Measurements from ENCODE around the gene ADAM22.

ADAM22 gene

DNA sequence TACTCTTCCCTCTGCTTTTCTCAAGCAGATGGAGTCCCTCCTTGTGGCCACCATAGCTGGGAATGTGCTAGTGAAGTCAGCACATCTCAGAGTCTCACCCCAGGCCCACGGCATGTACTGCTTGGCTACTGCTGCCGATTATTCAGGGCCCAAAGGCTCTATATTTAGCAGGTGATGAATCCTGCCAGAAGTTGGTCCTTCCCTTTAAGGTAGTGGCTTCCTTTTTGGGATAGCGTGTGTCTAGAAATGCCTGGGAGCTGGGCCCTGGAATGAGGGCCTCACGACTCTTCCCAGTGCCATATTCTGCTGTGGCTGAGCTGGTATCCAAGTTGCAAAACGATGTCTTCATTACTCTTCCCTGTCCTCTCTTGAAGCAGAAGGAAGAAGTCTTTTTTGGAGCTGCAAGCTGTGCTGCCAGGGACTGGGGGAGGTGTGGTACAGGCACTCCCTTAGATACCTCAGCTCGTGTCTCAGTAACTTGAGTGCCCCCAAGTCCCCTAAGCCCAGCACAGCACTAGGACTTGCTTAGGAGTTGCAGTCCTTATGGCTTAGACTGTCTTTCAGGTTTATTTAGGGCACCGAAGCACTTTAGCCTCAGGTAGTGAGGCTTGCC is 100.1 kb downstream of the ADAM22 start:
- in situ Hi-C loops (cut with MboI; ENCODE audit: low sequenced_read_pairs), result no loop called here

DNA sequence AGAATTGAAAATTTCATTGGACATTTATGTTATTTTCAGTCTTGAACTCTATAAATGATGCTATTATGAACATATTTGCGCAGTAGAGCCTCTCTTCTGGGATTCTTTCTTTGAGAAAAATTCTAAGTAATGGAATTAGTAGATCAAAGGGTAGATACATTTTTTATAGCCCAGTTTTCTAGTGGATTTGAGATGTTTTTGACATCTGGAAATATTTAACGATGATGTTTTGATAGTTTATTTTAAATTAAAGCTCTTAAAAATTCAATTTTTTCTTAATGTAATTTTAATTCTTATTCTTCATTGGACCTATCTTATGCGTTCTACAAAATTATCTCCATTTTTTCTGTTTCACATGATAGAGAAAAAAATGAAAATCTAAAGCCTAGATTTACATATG is 103.0 kb downstream of the ADAM22 start:
- in situ Hi-C loops (cut with MboI; ENCODE audit: low sequenced_read_pairs), result no loop called here

DNA sequence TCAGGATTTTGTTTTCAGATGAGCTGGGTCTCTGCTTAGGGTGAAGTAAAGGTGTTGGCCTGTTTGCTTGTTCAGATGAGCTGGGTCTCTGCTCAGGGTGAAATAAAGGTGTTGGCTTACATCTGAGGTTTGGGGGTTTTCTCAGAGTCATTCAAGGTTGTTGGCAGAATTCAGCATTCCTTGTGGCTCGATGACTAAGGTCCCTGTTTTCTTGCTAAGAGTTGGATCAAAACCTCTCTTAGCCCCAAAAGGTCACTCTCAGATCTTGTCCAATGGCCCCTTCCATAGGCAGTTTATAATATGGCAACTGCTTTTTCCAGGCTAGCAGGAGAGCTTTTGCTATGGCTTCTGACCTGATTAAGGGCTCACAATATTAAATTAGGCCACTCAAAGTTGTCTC is 106.6 kb downstream of the ADAM22 start:
- in situ Hi-C loops (cut with MboI; ENCODE audit: low sequenced_read_pairs), result no loop called here

DNA sequence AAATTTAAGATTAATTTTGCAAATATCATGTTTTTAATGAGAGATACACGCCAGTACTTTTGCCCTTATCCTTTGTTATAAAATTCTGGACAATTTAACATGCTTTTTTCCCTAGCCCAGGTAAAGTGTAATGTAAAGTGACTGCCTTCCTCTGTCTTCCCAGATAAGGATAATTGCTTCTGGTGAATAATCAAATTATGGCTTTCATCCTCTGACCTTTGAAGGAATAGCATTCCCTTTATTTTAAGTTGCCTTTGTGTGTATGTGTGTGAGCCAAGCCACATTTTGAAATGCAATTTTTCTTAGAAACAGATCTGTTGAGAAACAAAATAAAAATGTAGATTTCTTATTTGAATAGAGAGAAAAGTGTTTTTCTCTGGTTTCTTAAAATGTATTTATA is 107.5 kb downstream of the ADAM22 start:
- in situ Hi-C loops (cut with MboI; ENCODE audit: low sequenced_read_pairs), result no loop called here

DNA sequence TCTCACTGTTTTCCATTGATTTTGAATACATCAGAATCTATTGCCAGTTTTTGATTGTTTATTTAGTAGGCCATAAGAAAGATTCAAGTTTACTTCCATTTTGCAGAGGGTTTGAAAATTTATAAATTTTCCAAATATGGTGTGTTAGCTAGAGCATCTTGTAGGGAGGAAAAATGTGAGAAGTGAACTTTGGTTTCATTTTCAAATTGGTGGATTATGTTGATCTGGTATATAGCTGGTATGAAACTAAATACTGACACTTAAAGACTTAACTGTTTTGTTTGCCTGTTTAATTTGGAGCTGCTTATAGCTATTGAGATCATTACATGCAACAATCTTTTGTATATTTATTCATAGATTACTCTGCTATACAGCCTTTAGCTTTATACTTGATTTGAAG is 108.1 kb downstream of the ADAM22 start:
- in situ Hi-C loops (cut with MboI; ENCODE audit: low sequenced_read_pairs), result no loop called here

DNA sequence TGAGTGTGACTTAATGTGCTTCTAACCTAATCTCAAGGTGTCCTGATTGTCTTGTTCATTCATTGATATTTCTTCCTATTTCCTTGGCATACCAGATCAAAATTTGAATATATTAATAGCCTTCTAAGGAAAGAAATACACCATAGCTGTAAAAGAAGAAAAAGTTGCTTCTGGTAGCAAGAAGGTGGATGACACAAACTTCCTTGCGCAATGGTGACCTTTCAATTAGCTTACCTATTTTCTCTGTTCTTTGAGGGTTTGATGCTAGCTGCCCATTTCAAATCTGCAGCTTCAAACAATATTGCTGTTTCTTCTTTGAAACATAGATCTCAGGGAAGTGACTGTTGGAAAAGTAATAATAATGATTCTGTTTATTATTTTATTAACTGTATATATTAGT is 108.8 kb downstream of the ADAM22 start:
- in situ Hi-C loops (cut with MboI; ENCODE audit: low sequenced_read_pairs), result no loop called here

- in situ Hi-C loops (cut with MboI; ENCODE audit: low sequenced_read_pairs), result no loop called here
Observed at GRCh38 chr7:88044069-88044468, 110.0 kb downstream of the ADAM22 start.

DNA sequence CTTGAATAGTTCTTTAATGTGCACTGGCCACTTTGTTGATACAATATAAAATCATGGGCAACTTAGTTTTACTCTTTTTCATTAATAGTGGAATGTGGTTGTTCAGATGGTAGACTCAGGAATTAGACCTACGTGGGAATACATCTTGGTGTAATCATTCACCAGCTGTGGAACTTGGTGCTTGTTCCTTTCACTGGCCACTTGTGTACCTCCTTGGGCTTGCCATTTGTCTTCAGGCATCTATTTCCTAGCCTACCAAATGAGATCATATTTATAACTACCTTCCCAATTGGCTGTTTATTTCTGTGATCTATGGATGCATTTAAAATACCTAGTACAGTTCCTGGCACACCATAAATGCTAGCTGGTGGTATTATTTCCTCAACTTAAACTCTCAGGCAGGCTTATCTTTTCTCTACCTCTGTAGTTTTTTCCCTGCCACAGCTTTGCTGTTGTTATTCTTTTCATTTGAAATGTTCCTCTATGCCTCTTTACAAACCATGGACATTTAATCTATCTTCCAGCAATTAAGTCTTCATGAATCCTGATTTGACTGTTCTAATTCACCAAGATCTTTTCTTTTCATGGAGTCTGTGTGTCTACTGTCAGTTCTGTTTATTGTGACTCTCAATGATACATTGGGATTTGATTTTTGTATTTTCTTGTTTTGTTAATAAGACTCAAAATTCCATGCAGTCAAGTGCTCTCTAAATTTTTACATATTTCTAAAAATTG is 113.0 kb downstream of the ADAM22 start:
- in situ Hi-C loops (cut with MboI; ENCODE audit: low sequenced_read_pairs), result no loop called here

GRCh38 chr7:88057655-88058054 is 123.6 kb downstream of the ADAM22 start:
- in situ Hi-C loops (cut with MboI; ENCODE audit: low sequenced_read_pairs), result no loop called here

DNA sequence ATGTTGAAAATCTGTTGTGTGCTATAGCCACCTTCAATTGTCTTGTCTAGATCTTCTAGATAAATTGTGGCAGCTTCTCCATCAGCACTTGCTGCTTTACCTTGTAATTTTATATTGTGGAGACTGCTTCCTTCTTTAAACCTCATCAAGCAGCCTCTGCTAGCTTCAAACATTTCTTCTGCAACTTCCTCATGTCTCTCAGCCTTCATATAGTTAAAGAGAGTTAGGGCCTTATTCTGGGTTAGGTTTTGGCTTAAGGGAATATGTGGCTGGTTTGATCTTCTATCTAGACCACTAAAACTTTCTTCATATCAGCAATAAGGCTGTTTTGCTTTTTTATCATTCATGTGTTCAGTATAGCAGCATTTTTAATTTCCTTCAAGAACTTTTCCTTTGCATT is 128.2 kb downstream of the ADAM22 start:
- in situ Hi-C loops (cut with MboI; ENCODE audit: low sequenced_read_pairs), result no loop called here

GRCh38 chr7:88069093-88069492 is 135.0 kb downstream of the ADAM22 start:
- in situ Hi-C loops (cut with MboI; ENCODE audit: low sequenced_read_pairs), result no loop called here

- in situ Hi-C loops (cut with MboI; ENCODE audit: low sequenced_read_pairs), result no loop called here
Observed at GRCh38 chr7:88071994-88072714, 138.1 kb downstream of the ADAM22 start.

GRCh38 chr7:88072715-88073055 is 138.6 kb downstream of the ADAM22 start:
- in situ Hi-C loops (cut with MboI; ENCODE audit: low sequenced_read_pairs), result no loop called here

DNA sequence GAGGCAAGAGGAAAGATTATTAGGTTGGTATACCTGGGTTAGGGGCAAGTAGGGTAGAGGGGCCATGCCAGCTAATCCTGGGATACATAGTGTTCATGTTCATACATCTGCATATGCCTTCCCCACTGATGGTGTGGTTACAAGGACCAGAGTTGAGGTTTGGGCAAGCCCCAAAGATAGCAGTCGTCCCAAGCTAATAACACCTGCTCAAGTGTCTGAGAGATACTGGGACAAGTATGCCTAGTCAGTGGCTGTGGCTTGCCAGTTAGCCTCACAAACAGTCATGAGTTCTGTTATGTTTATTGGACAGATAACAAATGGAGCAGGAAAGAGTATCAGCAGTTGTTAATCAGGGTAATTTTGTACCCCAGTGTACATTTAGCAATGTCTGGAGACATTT is 139.6 kb downstream of the ADAM22 start:
- in situ Hi-C loops (cut with MboI; ENCODE audit: low sequenced_read_pairs), result no loop called here

DNA sequence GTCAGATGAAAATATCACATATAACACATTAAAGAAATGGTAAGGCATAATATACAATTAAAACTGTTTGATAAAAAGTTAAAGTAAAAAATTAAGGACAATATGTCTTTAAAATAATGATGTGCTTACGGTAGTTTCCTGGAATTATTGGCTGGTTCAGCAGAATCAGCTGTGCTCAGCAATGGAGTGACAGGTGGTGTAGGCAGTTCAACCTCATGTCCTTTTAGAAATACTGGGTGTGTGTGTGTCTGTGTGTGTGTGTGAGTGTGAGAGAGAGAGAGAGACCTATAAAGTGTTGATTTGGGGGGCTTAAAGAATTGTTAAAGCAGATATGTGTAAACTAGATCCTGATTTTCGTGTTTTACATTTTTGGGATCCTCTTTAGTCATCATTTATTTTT is 141.2 kb downstream of the ADAM22 start:
- in situ Hi-C loops (cut with MboI; ENCODE audit: low sequenced_read_pairs), result no loop called here

GRCh38 chr7:88083883-88084282 is 149.8 kb downstream of the ADAM22 start:
- in situ Hi-C loops (cut with MboI; ENCODE audit: low sequenced_read_pairs), result no loop called here

DNA sequence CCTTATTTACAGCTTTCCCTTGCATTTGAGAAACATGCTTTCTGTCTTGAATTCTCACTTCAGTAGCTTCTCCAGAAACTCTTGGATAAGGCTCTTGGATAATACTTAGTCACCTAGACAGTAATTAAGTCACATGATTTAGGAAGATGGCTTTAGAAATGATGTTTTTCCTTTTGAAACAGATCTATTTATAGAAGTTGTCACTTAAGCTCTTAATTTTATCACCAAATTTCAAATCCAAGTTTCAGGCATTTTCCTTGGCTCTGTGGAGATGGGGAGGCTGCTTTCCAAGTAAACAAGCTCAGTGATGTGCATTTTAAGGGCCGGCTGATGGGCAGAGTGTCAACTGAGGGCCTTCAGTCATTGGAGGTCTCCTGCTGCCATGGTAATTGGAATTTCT is 155.5 kb downstream of the ADAM22 start:
- in situ Hi-C loops (cut with MboI; ENCODE audit: low sequenced_read_pairs), result no loop called here

DNA sequence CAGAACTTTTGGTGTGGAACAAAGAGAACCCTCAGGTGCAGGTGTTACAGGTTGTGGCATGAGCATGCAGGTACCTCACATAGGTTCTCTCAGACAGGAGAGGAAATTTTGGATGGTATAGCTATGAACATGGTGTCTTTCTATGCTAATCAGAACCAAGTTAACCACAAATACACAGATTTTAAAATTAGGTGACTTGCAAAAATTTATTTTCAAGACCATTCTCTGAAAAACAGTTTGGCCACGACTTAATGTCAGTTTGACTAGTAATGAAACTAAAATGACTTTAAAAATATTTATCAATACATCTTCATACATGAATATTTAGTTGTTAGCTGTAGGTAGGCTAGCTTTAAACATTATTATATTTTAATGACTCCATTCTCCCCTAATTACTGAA is 156.2 kb downstream of the ADAM22 start:
- in situ Hi-C loops (cut with MboI; ENCODE audit: low sequenced_read_pairs), result no loop called here

- in situ Hi-C loops (cut with MboI; ENCODE audit: low sequenced_read_pairs), result no loop called here
Observed at GRCh38 chr7:88090671-88091070, 156.6 kb downstream of the ADAM22 start.

- in situ Hi-C loops (cut with MboI; ENCODE audit: low sequenced_read_pairs), result no loop called here
Observed at GRCh38 chr7:88091988-88092675, 158.1 kb downstream of the ADAM22 start.

- in situ Hi-C loops (cut with MboI; ENCODE audit: low sequenced_read_pairs), result no loop called here
Observed at GRCh38 chr7:88092676-88092999, 158.6 kb downstream of the ADAM22 start.

GRCh38 chr7:88101769-88102168 is 167.7 kb downstream of the ADAM22 start:
- in situ Hi-C loops (cut with MboI; ENCODE audit: low sequenced_read_pairs), result no loop called here

Measured in hTERT RPE-1 (cell line).